WI38 (cell line): ENCODE data around the gene UNKL.

Experiments
- H3K4me3 ChIP-seq: 2 replicates; pipeline ENCODE4 v1.5.1; 2011; ENCODE audit warnings: low read depth, mild to moderate bottlenecking, control low read depth, low read length
- TF ChIP-seq, protein P1 (sequence below): IDR thresholded peaks from 2 replicates; pipeline ENCODE4 v1.5.1; 2012; ENCODE audit warnings: low read depth, mild to moderate bottlenecking, control low read depth, low read length

Gene UNKL

DNA sequence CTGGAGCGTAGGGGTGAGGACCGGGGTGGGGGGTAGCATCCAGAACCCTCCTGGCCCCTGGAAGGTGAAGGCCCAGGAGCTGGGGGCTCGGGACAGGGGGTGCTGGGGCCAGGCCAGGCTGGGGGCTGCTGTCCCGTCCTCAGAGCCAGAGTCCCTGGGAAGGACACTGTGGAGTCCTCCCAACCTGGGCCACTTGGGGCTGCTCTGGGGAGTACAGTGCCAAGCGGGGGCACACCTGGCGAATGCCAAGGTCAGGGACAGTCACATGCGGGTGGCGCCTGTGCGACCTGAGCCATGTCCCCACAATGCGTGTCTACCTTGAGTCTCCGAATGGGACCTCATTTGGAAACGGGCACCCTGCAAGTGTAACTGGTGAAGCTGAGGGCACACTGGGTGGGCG is 15.1 kb upstream of the UNKL start:
- TF ChIP-seq, protein P1, sequence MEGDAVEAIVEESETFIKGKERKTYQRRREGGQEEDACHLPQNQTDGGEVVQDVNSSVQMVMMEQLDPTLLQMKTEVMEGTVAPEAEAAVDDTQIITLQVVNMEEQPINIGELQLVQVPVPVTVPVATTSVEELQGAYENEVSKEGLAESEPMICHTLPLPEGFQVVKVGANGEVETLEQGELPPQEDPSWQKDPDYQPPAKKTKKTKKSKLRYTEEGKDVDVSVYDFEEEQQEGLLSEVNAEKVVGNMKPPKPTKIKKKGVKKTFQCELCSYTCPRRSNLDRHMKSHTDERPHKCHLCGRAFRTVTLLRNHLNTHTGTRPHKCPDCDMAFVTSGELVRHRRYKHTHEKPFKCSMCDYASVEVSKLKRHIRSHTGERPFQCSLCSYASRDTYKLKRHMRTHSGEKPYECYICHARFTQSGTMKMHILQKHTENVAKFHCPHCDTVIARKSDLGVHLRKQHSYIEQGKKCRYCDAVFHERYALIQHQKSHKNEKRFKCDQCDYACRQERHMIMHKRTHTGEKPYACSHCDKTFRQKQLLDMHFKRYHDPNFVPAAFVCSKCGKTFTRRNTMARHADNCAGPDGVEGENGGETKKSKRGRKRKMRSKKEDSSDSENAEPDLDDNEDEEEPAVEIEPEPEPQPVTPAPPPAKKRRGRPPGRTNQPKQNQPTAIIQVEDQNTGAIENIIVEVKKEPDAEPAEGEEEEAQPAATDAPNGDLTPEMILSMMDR, result no peak

DNA sequence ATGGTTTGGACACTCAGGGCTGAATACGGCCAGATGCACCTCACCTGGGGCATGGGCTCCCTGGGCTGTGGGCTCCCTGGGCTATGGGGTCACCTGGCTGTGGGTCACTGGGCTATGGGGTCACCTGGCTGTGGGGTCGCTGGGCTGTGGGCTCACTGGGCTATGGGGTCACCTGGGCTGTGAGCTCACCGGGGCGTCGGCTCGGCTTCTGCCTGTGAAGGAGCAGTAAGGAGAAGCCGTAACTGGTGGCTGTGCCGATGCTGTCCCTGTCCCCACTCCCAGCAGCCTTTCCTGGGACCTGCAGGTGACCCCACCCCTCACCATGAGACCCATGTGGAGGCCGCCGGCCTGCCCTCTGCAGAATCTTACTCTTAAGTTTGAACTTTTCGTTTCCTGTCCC is 14.5 kb upstream of the UNKL start:
- TF ChIP-seq, protein P1, result no peak
- H3K4me3 ChIP-seq, result no peak overlapping the region

More for the DNA sequence above, 15.1 kb upstream of the UNKL start:
- H3K4me3 ChIP-seq, result no peak overlapping the region

DNA sequence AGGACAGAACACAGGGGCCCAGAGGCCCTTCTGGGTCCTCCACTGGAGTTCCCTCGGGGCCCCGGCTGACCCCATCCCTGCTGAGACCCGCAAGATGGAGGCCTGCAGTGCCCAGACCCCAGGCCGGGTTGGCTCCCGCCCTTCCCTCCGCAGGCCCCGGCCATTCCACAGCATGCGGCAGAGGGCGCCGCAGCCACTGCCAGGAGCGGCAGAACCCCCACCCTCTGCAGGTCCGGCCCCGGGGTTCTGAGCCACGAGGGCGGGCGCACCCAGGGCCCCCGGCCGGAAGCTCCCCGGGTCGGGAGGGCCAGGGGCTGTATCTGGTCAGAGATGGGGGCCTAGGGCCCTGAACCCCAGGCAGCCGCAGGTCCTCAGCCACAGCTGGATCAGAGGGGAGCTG is 14.0 kb upstream of the UNKL start:
- H3K4me3 ChIP-seq, result no peak overlapping the region
- TF ChIP-seq, protein P1, result no peak

DNA sequence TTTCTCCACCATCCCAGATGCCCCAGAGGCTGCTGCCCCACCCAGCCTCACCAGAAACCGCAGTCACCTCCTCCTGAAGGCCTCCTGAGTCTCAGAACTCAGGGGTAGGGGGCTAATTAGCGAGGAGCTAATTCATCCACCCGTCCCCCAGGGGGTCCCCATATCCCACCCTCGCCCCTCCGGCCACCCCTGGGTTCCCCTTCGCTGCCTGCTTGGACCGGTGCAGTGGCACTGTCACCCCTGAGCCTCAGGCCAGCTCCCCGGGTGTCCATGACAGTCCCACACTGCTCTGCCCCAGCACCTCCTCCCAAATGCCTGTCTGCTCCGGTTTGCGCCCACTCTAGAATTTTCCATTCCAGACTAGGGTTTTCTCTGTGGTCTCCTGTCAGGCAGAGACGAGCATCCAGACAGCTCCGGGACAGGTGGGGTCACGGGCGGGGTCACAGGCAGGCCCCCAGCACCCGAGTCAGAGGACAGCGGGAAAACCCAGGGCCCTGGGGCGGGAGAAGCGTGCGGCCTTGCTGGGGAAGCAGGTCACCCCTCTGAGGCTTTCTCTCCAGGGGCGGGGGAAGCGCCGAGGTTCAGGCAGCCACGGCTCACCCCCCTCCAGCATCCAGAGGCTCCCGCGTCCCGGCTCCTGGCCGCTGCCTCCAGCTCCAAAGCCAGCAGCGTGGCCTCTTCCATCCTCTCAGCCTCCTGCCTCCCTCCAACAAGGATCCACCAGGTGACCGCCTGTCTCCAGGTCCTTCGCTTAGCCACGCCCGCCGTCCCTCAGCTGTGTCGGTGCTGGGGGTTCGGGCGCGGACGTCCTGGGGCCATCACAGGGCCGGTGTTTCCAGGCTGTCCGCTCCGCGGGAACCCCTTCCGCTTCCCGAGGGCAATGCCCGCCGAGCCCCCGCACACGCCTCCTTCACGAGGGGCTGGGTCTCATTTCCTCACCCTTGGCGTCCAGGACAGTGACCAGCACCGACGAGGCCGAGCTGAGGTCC is 13.3 kb upstream of the UNKL start:
- H3K4me3 ChIP-seq, result no peak overlapping the region
- TF ChIP-seq, protein P1, result no peak

DNA sequence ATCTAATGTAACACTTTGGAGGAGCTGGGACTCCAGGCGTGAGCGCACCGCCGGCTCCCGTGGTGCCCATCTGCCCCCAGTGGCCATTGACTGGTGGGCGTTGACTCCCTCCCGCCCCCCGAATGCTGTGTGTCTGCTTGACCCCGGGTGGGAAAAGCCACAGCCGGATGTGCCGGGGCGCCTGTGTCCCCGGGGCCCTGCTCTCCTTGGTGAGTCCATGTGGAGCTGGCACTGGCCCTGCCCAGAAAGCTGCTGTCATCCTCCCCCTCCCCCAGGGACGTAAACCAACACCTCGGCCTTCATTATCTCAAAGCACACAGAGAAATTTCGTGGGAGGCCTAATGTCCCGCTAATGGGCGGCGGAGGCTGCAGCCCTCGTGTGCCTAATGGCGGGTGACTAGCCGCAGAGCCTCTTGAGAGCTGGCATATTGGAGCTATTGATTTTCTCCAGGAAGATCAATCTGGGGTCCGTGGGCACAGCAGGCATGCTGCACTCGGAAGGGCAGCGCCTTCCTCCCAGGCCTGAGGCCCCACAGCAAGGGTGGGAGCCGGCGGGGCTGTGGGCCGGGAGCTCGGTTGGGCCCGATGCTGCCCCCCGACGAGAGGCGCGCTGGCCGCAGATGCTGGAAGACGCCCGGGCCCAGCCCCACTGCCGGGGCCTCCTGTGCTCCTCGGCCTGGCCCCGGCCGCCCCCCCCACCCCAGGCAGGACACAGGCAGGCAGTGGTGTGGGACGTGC is 12.4 kb upstream of the UNKL start:
- no peak overlapping the region for H3K4me3 ChIP-seq
- TF ChIP-seq, protein P1, result no peak

DNA sequence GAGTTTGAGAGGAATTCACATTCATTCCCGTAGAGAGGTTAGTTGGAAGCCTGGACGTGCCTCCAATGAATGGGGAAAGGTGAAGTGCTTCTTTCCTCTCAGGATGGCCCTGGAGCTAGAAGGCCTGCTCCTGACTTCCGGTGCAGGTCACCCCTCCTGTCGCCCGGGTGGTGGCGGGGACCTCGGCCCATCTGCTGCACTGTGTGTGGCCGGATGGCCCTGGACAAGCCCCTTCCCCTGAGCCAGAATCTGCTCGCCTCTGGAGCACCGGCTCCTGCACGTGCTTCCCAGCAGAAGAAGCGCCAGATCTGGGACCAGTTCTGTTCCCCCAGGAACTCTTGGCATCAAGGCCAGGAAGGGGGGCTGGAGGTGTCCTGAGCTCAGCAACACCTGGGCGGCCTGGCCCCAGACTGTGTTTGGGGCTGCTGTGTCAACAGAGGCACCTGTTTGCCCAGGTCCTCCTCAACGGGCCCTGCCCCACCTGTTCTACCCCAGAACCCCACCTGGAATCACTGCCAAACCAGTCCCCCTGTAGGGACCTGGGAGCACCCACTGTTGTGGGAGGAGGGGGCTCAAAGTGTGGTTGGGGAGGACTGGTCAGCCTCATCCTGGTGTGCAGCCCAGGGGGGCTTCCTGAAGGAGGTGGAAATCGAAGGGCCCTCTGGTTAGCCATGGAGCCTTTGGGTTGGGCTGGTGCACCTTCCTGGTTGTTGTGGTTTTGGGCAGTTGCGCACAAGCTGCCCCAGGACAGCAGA is 11.3 kb upstream of the UNKL start:
- TF ChIP-seq, protein P1, result no peak
- H3K4me3 ChIP-seq, result no peak overlapping the region
